Neural crest cell (in vitro differentiated cells): ENCODE results near the gene CACNA1A. TPM values are rescaled to one million over a fixed set of nuclear protein-coding genes. Genes with fewer than 3 reads are reported as not detected.

ENCODE experiments used
- DNase-seq: peaks from one replicate; pipeline ENCODE4 v3.0.0; 2021; ENCODE audit warnings: low read depth, mixed read lengths, low spot score
- H3K27ac Mint-ChIP-seq: one replicate; pipeline ENCODE4 v1.8.0; 2021; ENCODE audit warnings: mild to moderate bottlenecking, mixed read lengths; ENCODE audit not compliant: unreplicated experiment
- H3K27me3 Mint-ChIP-seq: 2 replicates; pipeline ENCODE4 v1.8.0; 2021; ENCODE audit warnings: low read depth, mild to moderate bottlenecking, mixed read lengths
- H3K36me3 Mint-ChIP-seq: 2 replicates; pipeline ENCODE4 v1.8.0; 2021; ENCODE audit warnings: low read depth, mild to moderate bottlenecking, mixed read lengths
- H3K4me1 Mint-ChIP-seq: 2 replicates; pipeline ENCODE4 v1.8.0; 2021; ENCODE audit warnings: mixed read lengths
- H3K4me3 Mint-ChIP-seq: one replicate; pipeline ENCODE4 v1.8.0; 2021; ENCODE audit warnings: mild to moderate bottlenecking, mixed read lengths
- H3K9me3 Mint-ChIP-seq: 2 replicates; pipeline ENCODE4 v1.8.0; 2021; ENCODE audit warnings: mixed read lengths
- total RNA-seq: library from RNA; stranded (reverse); gene quantifications from 2 replicates; pipeline ENCODE4 v1.2.1, GENCODE V29; 2021
- TF ChIP-seq, protein P1 (sequence below): fragments of 200-600 bp; sonication (generic); conservative IDR thresholded peaks from 2 replicates; pipeline ENCODE4 v1.5.0; 2021; ENCODE audit warnings: antibody characterized with exemption, mild to moderate bottlenecking

Gene CACNA1A
- total RNA-seq, 1 donor from 2014 or later = 2.8 TPM

DNA sequence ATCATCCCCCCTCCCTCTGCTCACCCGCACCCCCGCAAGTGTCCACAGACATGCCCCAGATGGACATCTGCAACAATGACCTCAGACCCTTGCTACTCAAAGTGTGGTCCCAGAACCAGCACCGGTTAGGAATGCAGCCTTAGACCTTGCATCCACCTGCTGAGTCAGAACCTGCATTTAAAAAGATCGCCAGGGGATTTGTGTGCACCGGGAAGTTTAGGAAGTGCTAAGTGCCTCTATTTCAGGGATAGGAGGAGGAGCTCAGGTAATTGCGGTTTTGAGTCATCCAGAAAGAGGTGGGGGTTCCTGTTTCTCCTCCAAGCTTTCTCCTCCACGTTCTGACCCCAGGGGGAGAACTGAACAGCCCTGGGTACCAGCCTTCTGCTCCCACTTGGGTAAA, 46.2 kb downstream of the CACNA1A start:
- Mint-ChIP-seq H3K27me3 (peaks cover 61% of the 10 kb centered on the region), H3K9me3 (no peaks in the 10 kb centered on the region), H3K4me3 (no peak overlapping the region), H3K27ac (no peak overlapping the region), H3K36me3 (no peaks in the 10 kb centered on the region), H3K4me1 (peaks cover 19% of the 10 kb centered on the region)
- TF ChIP-seq, protein P1, sequence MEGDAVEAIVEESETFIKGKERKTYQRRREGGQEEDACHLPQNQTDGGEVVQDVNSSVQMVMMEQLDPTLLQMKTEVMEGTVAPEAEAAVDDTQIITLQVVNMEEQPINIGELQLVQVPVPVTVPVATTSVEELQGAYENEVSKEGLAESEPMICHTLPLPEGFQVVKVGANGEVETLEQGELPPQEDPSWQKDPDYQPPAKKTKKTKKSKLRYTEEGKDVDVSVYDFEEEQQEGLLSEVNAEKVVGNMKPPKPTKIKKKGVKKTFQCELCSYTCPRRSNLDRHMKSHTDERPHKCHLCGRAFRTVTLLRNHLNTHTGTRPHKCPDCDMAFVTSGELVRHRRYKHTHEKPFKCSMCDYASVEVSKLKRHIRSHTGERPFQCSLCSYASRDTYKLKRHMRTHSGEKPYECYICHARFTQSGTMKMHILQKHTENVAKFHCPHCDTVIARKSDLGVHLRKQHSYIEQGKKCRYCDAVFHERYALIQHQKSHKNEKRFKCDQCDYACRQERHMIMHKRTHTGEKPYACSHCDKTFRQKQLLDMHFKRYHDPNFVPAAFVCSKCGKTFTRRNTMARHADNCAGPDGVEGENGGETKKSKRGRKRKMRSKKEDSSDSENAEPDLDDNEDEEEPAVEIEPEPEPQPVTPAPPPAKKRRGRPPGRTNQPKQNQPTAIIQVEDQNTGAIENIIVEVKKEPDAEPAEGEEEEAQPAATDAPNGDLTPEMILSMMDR = no peak
- no peak for DNase-seq

DNA sequence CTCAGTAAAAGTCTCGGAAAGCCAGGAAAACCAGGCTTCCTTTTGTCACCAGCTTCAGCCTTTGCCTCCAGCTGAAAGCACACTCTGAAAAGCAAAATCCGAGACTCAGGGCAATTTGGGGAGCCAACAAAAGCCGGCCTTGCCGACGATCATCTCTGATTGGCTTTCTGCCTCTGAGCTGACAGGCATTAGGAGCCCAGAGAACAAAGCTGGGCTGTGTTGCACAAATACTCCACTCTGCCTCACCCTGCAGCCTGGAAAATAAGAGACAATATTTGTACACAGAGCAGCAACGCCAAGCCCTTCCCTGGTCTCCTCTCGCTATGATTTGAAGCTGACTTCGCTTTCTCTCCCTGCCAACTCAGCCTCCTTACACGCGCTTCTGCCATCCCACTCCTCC, 46.9 kb downstream of the CACNA1A start:
- Mint-ChIP-seq H3K9me3 (no peaks in the 10 kb centered on the region), H3K4me3 (no peak overlapping the region), H3K36me3 (no peaks in the 10 kb centered on the region), H3K27ac (no peak overlapping the region), H3K4me1 (peaks cover 19% of the 10 kb centered on the region), H3K27me3 (peaks cover 57% of the 10 kb centered on the region)
- peak; percentile 21 for DNase-seq
- TF ChIP-seq, protein P1 = no peak

DNA sequence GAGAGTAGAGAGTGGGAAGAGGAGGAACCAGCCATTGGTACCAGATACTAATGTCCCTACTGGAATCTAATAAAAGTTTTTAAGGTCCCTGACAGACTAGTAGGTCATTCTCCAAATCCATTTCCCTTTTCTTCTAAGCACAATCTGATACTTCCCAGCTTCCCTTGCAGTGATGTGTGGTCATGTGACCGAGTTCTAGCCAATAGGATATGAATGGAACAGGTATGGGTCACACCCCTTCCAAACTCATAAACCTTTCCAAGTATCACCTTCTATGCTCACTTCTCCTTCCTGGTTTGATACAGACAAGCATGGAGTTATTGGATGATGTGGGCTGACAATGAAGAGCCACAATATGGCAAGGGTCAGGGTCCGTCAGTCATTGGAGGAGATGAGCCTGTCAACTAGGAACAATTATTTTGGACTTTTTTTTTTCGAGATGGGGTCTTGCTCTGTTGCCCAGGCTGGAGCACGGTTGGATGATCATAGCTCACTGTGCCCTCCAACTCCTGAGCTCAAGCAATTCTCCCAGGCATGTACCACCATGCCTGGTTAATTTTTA, 54.8 kb downstream of the CACNA1A start:
- Mint-ChIP-seq H3K27me3 (peaks cover 10% of the 10 kb centered on the region), H3K4me1 (no peaks in the 10 kb centered on the region), H3K27ac (no peak overlapping the region), H3K9me3 (peaks cover 13% of the 10 kb centered on the region), H3K36me3 (peaks cover 5% of the 10 kb centered on the region), H3K4me3 (no peak overlapping the region)
- no peak for DNase-seq
- TF ChIP-seq, protein P1 = no peak

DNA sequence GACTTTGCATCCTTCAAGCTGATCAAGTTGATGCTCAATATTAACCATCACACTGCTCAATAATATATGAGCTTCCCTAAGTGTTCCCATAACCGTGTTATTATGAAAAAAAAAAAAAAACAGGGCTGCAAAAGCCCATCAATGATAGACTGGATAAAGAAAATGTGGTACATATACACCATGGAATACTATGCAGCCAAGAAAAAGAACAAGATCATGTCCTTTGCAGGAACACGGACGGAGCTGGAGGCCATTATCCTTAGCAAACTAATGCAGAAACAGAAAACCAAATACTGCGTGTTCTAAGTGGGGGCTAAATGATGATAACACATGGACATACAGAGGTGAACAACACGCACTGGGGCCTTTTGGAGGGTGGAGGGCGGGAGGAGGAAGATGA, 58.3 kb downstream of the CACNA1A start:
- Mint-ChIP-seq H3K36me3 (peaks cover 5% of the 10 kb centered on the region), H3K27ac (no peak overlapping the region), H3K4me3 (no peak overlapping the region), H3K4me1 (no peaks in the 10 kb centered on the region), H3K27me3 (peaks cover 16% of the 10 kb centered on the region), H3K9me3 (peaks cover 13% of the 10 kb centered on the region)
- TF ChIP-seq, protein P1 = no peak
- no peak for DNase-seq

DNA sequence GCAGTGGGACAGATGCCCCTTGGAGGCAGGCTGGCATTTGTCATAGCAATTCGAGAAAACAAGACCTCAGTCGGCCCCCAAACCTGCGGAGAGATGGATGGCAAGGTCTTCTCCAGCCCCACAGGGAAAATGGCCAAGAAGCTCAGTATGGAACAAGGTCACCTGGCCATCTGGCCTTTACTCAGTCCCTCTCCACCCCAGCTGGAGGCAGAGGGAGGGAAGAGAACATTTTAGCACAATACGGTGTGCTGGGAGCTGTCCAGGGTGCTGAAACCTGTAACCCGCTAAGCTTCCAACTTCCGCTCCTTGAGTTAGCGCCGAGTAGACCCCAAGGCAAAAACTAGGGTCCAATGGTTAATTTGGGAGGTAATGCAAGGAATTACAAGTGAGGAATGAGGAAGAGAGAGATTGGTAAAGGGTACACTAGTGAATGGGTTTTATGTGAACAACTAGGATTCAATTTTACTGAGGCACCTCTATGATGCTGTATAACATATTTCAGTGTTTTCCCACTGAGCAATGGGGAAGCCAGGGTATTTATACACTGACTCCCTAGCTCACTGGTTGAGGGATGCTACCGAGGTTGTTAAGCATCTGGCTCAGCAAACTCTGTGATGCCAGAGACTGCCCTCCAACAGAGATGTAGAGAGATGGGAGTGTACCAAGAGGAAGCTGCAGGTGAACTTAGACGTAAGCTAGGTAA, 64.3 kb downstream of the CACNA1A start:
- Mint-ChIP-seq H3K36me3 (no peaks in the 10 kb centered on the region), H3K9me3 (no peaks in the 10 kb centered on the region), H3K4me1 (no peaks in the 10 kb centered on the region), H3K27ac (no peak overlapping the region), H3K27me3 (peaks cover 15% of the 10 kb centered on the region), H3K4me3 (no peak overlapping the region)
- TF ChIP-seq, protein P1 = no peak
- DNase-seq = peak; percentile 73
